ENCODE measurements around the gene KCNK6.

DNA sequence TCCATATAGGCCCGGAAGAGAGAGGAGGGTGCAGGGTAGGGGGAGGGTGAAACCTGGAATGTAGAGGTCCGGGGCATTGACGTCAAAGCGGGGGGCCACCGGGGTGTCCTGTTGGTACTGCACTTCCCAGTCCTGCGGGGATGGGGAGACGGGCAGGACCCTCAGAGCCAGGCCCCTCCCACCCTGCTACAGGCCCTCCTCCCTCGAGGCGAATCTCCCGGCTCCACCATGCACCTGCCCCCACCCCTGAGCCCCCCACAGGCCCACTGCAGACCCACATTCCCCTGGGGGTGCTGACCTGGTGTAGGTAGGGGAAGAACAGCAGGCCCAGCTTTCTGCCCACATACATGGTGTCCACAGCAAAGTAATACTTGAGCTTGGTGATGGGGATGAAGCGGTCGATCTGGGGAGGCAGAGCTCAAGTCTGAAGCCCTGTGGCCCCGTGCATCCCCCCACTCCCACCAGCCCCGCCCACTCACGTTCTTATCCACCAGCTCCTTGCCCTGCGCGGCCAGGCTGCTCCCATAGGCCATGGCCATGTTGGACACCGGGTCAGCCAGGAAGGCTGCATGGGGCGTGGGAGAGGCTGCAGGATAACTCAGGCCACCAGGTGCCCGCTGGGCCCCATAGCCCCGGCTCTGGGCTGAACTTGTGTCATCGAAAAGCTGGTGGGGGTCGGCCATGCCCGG is 10.6 kb upstream of the KCNK6 start:
- TF ChIP-seq POLR2A (IDR thresholded peaks at IDR 0.05) (no peak), POLR2AphosphoS5 (IDR thresholded peaks at IDR 0.05) (no peak), EP300 (IDR thresholded peaks at IDR 0.05; ENCODE audit: low read depth) (no peak)
- TF ChIP-seq, protein P1, sequence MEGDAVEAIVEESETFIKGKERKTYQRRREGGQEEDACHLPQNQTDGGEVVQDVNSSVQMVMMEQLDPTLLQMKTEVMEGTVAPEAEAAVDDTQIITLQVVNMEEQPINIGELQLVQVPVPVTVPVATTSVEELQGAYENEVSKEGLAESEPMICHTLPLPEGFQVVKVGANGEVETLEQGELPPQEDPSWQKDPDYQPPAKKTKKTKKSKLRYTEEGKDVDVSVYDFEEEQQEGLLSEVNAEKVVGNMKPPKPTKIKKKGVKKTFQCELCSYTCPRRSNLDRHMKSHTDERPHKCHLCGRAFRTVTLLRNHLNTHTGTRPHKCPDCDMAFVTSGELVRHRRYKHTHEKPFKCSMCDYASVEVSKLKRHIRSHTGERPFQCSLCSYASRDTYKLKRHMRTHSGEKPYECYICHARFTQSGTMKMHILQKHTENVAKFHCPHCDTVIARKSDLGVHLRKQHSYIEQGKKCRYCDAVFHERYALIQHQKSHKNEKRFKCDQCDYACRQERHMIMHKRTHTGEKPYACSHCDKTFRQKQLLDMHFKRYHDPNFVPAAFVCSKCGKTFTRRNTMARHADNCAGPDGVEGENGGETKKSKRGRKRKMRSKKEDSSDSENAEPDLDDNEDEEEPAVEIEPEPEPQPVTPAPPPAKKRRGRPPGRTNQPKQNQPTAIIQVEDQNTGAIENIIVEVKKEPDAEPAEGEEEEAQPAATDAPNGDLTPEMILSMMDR (IDR thresholded peaks at IDR 0.05) = no peak
